Stomach smooth muscle (tissue), 2 donors: ENCODE results near the gene NAALADL2.

Experiments used
- H3K27ac ChIP-seq: one replicate; pipeline ENCODE4 v1.7.0; 2013; ENCODE audit warnings: mild to moderate bottlenecking, low read length, inconsistent platforms
- H3K27me3 ChIP-seq, 2 donors: one replicate each; pipeline ENCODE4 v1.7.0; 2013; ENCODE audit warnings: low read length in 2 of 2; ENCODE audit not compliant: insufficient read depth in 2 of 2, control insufficient read depth in 1 of 2
- H3K36me3 ChIP-seq, 2 donors: one replicate each; pipeline ENCODE4 v1.7.0; 2013; ENCODE audit warnings: low read length in 2 of 2; ENCODE audit not compliant: control insufficient read depth in 2 of 2, insufficient read depth in 2 of 2
- H3K4me1 ChIP-seq: one replicate; pipeline ENCODE4 v1.7.0; 2013; ENCODE audit warnings: low read length; ENCODE audit not compliant: control insufficient read depth, insufficient read depth
- H3K4me3 ChIP-seq, 2 donors: one replicate each; pipeline ENCODE4 v1.7.0; 2013; ENCODE audit warnings: low read length in 2 of 2
- H3K9ac ChIP-seq, 2 donors: one replicate each; pipeline ENCODE4 v1.7.0; 2013; ENCODE audit warnings: low read length in 2 of 2, mild to moderate bottlenecking in 1 of 2
- H3K9me3 ChIP-seq, 2 donors: one replicate each; pipeline ENCODE4 v1.7.0; 2013; ENCODE audit warnings: low read length in 2 of 2; ENCODE audit not compliant: control insufficient read depth in 2 of 2
- donor health status: healthy.
- donor health status: Pancreatic carcinoma.

NAALADL2 gene

GRCh38 chr3:174859114-174859735 lies at the start of gene NAALADL2:
Gene NAALADL2, plus strand, starts transcription at chr3:174859334.
- no peak within 1 kb of the TSS for H3K9ac ChIP-seq
- no peak within 1 kb of the TSS for H3K4me3 ChIP-seq
- H3K27me3 ChIP-seq = no peaks in the 10 kb centered on the region
- no peaks in the 10 kb centered on the region for H3K9me3 ChIP-seq
- no peak within 1 kb of the TSS for H3K27ac ChIP-seq
- no peaks in the 10 kb centered on the region for H3K36me3 ChIP-seq
- no peaks in the 10 kb centered on the region for H3K4me1 ChIP-seq

- Histone ChIP-seq H3K4me1 (no peaks in the 10 kb centered on the region), H3K36me3 (no peaks in the 10 kb centered on the region), H3K9ac (no peak overlapping the region), H3K4me3 (no peak overlapping the region), H3K27ac (no peak overlapping the region), H3K9me3 (no peaks in the 10 kb centered on the region), H3K27me3 (no peaks in the 10 kb centered on the region)
Measured at GRCh38 chr3:174810254-174810653, 48.9 kb upstream of the NAALADL2 start.

GRCh38 chr3:174812172-174812862 lies 46.8 kb upstream of the NAALADL2 start:
- no peaks in the 10 kb centered on the region for H3K9me3 ChIP-seq
- no peaks in the 10 kb centered on the region for H3K27me3 ChIP-seq
- H3K36me3 ChIP-seq = no peaks in the 10 kb centered on the region
- no peak overlapping the region for H3K9ac ChIP-seq
- H3K27ac ChIP-seq = no peak overlapping the region
- H3K4me3 ChIP-seq = no peak overlapping the region
- H3K4me1 ChIP-seq = no peaks in the 10 kb centered on the region

GRCh38 chr3:174815750-174816149 lies 43.4 kb upstream of the NAALADL2 start:
- H3K4me3 ChIP-seq = no peak overlapping the region
- no peaks in the 10 kb centered on the region for H3K27me3 ChIP-seq
- H3K4me1 ChIP-seq = no peaks in the 10 kb centered on the region
- no peak overlapping the region for H3K27ac ChIP-seq
- H3K36me3 ChIP-seq = no peaks in the 10 kb centered on the region
- no peak overlapping the region for H3K9ac ChIP-seq
- H3K9me3 ChIP-seq = no peaks in the 10 kb centered on the region

DNA sequence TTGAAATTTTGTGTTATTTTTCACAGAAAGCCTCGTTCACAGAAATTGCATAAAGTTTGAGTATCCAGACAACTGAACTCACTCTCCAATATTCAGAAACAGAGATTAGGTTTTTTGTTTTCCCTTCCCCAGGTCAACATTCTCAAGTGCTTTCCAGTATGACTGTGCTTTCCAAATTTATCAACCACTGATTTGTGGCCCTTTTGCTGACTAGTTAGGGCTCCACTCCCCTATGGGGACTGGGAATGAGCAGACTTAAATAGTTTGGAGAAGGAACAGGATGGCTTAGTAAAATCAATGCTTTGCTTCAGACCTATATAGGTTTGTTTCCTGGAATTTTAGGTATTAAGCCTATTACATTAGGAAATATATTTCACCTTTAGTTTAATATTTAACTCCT lies 38.2 kb upstream of the NAALADL2 start:
- Histone ChIP-seq H3K4me1 (no peaks in the 10 kb centered on the region), H3K27me3 (no peaks in the 10 kb centered on the region), H3K9ac (no peak overlapping the region), H3K27ac (no peak overlapping the region), H3K4me3 (no peak overlapping the region), H3K36me3 (no peaks in the 10 kb centered on the region), H3K9me3 (no peaks in the 10 kb centered on the region)

DNA sequence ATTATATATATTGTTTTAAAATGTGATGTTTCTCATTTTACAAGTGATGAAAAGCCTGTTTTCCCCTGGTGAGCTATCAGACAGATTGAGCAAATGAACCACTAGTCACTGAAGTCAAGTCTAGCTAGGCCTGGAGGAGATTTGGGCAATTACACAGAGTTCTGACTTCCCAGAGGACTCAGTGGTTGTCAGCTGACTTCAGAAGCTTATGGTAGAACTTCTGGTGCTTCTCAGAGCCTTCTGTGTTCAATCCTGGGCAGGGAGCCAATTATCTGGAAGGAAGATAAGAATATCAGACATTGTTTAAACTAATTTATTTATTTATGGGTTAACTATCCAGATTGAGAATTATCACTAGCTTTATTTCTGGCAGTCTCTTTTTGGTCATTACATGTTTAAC lies 37.7 kb upstream of the NAALADL2 start:
- Histone ChIP-seq H3K4me3 (no peak overlapping the region), H3K9ac (no peak overlapping the region), H3K27ac (no peak overlapping the region), H3K27me3 (no peaks in the 10 kb centered on the region), H3K9me3 (no peaks in the 10 kb centered on the region), H3K36me3 (no peaks in the 10 kb centered on the region), H3K4me1 (no peaks in the 10 kb centered on the region)

GRCh38 chr3:174822320-174822719 lies 36.8 kb upstream of the NAALADL2 start:
- H3K4me1 ChIP-seq = no peaks in the 10 kb centered on the region
- no peak overlapping the region for H3K9ac ChIP-seq
- H3K36me3 ChIP-seq = no peaks in the 10 kb centered on the region
- no peak overlapping the region for H3K4me3 ChIP-seq
- H3K9me3 ChIP-seq = no peaks in the 10 kb centered on the region
- no peaks in the 10 kb centered on the region for H3K27me3 ChIP-seq
- no peak overlapping the region for H3K27ac ChIP-seq

- Histone ChIP-seq H3K27ac (no peak overlapping the region), H3K4me3 (no peak overlapping the region), H3K27me3 (no peaks in the 10 kb centered on the region), H3K36me3 (no peaks in the 10 kb centered on the region), H3K4me1 (no peaks in the 10 kb centered on the region), H3K9ac (no peak overlapping the region), H3K9me3 (no peaks in the 10 kb centered on the region)
Measured at GRCh38 chr3:174826069-174826468, 33.1 kb upstream of the NAALADL2 start.

GRCh38 chr3:174844746-174845145 lies 14.4 kb upstream of the NAALADL2 start:
- Histone ChIP-seq H3K4me1 (no peaks in the 10 kb centered on the region), H3K4me3 (no peak overlapping the region), H3K27me3 (no peaks in the 10 kb centered on the region), H3K9me3 (no peaks in the 10 kb centered on the region), H3K27ac (no peak overlapping the region), H3K36me3 (no peaks in the 10 kb centered on the region), H3K9ac (no peak overlapping the region)

DNA sequence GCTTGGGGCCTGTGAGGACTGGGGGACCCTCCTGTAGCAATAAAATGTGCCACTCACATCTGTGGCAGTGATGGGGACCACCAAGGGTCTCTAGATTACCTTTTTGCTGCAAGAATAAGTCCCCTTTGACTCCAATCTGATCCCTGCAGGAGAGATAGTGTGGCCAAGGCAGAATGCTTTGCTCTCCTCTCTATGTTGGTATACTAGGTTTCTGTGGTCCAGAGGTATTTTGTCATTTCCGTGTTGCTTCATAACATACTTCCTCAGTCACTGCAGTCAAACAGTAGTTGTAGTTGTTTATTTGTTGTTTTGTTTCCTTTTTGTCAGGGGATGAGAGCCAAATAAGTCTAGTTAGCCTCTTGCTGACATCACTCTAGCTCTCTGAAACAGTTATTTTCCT lies 13.1 kb upstream of the NAALADL2 start:
- Histone ChIP-seq H3K27ac (no peak overlapping the region), H3K4me1 (no peaks in the 10 kb centered on the region), H3K36me3 (no peaks in the 10 kb centered on the region), H3K9me3 (no peaks in the 10 kb centered on the region), H3K27me3 (no peaks in the 10 kb centered on the region), H3K4me3 (no peak overlapping the region), H3K9ac (no peak overlapping the region)

GRCh38 chr3:174854987-174855386 lies 4.1 kb upstream of the NAALADL2 start:
- Histone ChIP-seq H3K9ac (no peak overlapping the region), H3K4me1 (no peaks in the 10 kb centered on the region), H3K9me3 (no peaks in the 10 kb centered on the region), H3K27me3 (no peaks in the 10 kb centered on the region), H3K27ac (no peak overlapping the region), H3K36me3 (no peaks in the 10 kb centered on the region), H3K4me3 (no peak overlapping the region)
